ENCODE measurements around the gene ADH1C.
"Not testable (repeated sequence)": the region's sequence is repeated elsewhere in the genome, so short reads cannot be mapped to it uniquely, and the experiment has no call there.

The ADH1C gene

DNA sequence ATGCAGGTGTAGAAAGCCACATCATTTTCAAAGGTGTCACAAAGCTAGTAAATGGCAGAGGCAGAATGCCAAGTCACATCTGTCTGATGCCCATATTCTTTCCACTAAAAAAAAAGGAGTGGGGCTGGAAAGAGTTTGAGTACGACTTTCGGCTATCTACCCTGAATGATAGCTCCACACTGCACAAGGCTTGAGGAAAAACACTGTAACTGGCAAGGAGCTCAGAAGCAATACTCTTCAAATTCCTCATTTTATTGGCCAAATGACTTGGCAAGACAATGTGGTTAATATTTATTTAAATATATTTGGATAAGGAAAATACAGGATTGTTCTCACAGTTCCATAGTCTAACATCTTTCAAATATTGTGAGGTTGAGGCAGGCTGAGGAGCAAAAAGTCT is 5.4 kb upstream of the ADH1C start:
- no peak for DNase-seq

DNA sequence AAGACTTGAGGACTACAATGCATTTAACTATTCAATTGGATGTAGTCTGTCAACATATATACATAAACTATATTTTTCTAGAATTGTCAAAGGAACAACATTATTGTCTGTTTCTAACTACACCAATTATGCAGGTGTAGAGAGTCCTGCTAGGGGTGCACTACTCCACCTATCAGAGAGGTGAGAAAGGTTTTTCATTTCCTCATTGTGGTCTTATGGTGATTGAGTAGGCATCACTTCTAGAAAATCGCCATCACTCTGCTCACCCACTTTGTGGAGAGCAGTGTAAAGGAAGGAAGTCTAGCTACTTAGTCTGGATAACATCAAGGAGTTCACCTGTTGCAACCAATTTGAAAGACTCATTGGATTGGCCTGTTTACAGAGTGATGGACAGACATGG is 4.4 kb upstream of the ADH1C start:
- DNase-seq = no peak

DNA sequence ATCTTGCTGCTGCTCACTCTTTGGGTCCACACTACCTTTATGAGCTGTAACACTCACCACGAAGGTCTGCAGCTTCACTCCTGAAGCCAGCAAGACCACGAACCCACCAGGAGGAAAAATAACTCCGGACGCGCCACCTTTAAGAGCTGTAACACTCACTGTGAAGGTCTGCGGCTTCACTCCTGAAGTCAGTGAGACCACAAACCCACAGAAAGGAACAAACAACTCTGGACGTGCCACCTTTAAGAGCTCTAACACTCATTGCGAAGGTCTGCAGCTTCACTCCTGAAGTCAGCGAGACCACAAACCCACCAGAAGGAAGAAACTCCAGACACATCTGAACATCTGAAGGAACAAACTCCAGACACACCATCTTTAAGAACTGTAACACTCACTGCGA is 3.6 kb upstream of the ADH1C start:
- DNase-seq = not testable (repeated sequence)

DNA sequence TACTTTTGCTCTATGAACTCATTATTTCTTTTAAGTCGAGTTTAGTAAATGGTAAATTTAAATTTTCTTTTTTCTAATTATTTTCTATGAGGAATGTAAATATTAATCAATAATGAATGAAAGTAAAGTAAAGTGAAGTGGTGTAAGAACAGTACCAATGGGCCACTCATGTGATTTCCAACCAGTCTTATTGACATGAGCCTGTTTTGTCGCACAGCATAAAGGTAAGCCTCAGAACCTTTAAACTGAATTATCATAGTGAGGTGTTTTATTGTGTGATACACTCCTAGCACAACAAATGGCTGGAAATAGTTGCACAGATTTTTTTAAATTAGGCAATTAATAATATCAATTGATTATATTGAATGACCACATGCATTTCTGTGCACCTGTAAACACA is 1.1 kb downstream of the ADH1C start:
- no peak for DNase-seq

DNA sequence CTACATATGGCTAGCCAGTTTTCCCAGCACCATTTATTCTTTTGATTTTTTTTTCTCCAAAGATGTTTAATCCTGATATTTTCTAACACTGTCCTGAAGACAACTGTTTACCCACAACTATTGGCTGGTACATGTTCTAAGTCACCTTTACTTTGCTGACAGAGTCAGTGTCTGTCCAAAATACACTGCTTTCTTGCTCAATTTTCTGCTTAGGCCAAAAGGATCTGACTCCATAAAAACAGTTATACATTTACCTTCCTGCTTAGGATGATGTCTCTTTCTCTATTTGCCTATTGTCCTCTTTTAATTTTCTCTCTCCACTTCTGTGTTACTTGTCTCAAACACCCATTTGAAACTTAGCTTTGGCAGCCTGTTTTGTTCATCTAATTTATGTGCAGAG is 3.2 kb downstream of the ADH1C start:
- DNase-seq = no peak

DNA sequence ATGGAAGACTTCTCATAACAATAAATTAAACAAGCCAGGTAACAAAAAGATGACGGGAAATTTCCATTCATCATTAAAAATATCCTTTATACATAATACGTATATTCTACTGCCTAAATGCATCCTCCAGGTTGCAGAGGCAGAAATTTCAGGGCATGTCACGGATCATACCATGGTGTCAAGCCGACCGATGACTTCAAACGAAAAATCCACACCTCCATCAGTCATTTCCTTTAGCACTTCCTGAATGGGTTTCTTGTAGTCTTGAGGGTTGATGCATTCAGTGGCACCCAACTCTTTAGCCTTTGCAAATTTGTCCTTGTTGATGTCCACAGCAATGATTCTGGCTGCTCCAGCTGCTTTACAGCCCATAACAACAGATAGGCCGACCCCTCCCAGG is 9.9 kb downstream of the ADH1C start:
- not testable (repeated sequence) for DNase-seq

DNA sequence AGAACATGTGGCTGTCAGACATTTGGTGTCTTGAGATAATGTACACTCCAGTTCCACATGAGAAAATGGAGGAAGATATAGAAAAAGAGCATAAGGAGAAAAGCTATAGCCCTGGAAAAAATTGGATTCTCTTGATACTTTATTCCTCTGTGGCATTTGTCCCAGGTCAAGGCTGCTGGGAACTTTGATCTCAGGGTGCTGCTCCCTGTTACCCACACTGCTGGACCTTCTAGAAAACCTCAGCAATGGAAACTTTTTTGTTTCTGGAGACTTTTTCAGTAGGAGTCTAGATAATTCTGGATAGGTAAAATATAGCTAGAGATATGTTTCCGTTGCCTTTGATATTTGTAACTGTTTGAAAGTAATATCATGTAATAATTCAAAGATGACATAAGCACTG is 11.1 kb downstream of the ADH1C start:
- no peak for DNase-seq

DNA sequence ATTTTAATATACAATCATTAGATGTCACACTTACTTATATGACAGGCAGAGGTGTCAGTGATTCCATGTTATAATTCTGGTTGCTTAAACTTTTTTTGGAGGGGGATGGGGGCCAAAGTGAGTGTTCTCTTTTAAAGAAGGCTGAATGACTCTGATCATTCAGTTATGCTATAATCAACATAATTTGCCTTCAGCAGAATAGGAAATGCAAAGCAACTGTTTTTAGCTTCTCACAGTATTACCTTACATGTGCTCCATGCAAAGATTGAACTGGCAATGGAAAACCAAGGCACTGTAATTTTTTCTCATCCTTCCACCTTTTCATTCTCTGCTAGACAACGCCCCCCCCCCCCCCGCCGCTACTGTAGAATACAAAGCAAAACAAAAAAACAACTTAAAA is 13.4 kb downstream of the ADH1C start:
- DNase-seq = no peak

DNA sequence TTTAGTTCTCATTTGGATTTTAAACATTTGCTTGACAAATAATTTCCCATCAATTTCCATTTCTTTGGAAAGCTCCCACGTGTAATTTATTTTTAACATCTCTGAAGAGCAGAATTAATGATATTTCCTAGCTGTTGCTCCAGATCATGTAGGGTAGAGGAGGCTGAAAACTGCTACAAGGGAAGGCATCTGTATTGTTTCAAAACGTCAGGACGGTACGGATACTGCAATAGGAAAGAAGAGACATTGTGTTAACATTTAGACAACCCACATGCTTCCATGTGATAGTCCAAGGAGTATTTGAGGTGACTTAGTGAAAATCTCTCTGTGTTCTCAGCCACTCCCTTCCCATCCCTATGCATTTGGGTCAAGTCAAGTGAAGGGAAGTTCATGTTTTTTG is 16.0 kb downstream of the ADH1C start:
- no peak for DNase-seq

DNA sequence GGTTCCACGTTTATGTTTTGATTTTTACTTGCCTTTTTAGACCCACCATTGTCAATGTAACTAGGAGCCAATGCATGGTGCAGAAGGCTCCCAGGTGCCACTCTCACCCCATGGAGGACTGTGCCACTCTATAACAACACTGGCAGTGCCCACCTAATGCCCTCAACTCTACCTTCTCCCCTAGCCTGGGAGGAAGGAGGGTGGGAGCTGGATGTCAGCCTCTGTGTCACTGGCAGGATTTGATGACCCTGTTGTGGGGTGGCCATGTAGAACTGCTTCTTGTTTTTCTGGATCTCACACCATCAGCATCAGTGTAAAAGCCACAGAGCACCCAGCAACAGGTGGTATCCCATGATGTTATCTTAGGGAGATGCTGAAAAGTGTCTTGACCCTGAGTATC is 17.7 kb downstream of the ADH1C start:
- DNase-seq = no peak

DNA sequence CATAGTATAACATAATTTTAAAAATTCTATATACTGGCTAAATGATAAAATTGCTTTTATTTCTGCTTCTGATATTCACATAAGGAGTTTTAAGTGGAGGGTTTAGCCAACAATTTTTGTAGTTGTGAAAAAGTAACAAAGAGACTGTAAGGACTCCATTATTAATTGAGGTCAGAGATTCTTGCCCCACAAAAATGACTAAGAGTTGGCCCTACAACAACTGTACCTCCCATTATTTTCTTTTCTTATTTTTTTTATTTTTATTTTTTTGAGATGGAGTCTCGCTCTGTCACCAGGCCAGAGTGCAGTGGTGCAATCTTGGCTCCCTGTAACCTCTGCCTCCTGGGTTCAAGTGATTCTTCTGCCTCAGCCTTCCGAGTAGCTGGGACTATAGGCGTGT is 21.9 kb downstream of the ADH1C start:
- DNase-seq = no peak

DNA sequence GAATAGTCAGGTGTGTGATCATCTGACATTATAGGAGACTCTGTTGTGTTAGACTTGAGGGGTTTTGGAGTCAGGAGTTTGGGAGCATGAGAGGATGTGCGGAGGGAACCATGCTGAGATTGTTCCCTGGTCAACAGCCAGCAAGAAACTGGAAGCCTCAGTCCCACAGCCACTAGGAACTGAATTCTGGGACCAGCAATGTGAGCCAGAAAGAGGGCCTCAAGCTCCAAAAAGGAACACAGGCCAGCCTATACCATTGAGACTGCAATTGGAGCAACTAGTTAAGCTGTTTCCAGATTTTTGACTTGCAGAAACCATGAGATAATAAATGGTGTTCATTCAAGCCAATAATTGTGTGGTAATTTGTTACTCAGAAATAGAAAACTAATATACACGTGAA is 22.7 kb downstream of the ADH1C start:
- DNase-seq = no peak

DNA sequence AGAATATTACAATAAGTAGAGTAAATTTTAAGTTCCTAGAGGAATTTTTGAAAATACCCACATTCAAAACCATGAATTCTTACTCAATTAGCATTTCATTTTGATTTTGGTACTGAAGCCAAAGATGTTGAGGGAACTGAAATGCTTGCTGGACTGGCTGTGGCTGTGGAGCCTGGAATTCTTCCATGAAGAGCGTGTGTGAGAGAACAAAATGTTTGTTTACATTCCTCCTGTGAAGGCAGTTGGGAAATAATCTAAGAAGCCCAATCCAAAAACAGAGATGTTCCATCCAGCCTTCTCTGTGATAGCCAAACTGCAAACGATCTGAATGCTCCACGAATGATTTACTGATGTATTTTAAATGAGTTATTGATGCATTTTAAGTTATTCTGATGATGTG is 27.6 kb downstream of the ADH1C start:
- DNase-seq = no peak

DNA sequence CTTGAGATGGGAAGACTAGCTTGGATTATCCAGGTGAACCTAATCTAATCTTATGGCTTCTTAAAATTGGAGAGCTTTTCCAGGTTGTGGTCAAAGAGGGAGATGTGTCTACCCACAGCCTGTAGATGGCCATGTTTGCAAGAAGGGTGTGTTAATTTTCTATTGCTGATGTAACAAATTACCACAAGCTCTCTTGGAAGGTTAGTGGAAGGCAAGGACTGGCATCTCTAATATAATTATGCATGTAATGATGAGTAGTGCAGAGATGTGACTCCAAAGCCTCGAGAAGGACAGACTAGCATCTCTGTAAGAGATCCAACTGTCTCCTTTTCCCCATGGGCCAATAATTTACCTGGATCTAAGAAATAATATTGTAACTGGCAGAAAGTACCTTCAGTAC is 28.2 kb downstream of the ADH1C start:
- no peak for DNase-seq

DNA sequence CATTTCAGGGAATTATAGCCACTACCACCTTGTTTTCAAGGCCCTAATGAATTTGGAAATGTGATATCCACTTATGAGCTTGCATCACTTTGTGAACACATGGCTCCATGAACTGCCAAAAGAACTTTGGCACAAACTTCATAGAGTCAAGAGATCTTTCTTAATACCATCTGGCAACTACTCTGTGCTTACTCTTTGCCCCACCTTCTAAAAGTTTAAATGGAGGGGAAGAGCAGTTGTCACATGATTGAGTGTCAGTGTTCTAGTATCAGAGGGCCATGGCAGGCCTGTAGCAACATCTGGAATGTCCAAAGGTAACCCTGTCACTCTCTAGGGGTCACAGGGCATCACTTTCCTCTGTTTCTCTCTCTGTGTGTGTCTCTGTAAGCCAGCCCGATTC is 28.8 kb downstream of the ADH1C start:
- no peak for DNase-seq

DNA sequence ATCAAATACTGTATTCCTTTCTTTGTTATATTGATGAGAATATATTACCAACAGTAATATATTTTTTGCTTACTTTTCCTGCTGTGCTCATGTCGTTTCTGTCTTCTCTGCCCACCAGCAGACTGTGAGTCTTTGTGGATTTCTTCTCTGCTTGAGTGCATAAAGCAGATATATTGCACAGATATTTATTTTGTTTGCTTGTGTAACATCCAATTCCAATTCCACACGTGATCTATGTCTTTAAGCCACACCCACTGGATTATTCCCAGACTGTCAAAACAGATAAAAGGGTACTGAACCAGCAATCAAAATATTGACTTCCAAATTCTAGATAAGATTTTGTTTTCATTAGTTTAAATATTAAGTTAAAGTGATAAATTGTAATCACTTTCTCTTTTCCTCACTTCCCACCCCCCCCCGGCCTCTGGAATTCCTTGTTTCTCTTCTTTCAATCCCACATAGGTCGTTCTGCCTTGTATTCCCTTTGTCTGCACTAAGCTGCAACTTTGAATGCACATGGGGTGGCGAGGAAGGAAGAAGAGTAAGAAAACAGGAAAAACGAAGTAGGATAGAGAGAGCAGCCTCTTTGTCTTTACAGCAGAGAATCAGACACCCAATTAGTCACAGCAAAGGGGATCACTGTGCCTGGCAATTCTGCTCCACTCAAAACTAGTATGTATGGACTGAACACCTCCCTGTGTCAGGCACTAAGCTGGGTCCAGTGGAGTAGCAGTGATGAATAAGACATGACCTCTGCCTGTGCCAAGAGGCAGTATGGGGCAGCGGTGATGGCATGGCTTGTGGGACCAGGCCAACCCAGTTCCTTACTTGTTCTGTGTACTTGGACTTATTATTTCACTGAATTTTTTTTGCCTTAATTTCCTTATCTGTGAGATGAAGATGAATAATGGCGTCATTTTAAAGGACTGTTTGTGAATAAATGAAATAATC is 31.0 kb downstream of the ADH1C start, which contains the start of gene ADH1B:
Gene ADH1B, minus strand, starts transcription at position 161 of the 951 bp plus-strand sequence. Its CDS starts 70 bp downstream, at position 91.
- no peak for DNase-seq

DNA sequence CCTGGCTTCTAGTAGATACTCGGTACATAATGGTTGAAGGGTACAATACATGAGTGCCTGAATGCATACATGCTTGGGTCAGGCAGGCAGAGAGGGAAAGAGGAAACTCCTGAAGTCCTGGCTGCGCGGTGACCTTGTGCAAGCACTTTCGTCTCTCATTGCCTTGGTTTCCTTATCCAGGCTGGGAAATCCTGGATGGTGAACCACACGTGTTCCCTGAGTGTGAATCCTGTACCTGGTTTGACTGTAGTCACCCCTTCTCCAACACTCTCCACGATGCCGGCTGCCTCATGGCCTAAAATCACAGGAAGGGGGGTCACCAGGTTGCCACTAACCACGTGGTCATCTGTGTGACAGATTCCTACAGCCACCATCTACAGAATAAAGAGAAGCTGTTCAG is 34.7 kb downstream of the ADH1C start:
- not testable (repeated sequence) for DNase-seq

DNA sequence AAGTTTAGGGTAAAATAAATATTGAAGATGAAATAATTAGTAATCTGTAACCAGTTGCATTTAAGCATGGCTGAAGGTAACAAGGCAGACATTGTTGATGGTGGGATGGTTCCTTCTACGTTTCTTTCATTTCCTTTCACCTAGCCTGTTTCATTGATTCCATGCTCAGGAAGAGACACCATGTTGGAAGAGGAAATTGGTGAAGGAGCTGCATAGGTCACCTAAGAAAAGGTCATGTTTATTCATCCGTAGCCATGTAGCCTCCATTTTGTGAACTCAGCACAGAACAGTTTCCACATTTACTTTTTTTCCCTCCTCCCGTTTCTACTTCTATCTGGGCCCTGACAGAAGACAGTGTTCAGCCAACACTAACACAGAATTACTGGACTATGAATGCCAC is 35.2 kb downstream of the ADH1C start:
- no peak for DNase-seq

DNA sequence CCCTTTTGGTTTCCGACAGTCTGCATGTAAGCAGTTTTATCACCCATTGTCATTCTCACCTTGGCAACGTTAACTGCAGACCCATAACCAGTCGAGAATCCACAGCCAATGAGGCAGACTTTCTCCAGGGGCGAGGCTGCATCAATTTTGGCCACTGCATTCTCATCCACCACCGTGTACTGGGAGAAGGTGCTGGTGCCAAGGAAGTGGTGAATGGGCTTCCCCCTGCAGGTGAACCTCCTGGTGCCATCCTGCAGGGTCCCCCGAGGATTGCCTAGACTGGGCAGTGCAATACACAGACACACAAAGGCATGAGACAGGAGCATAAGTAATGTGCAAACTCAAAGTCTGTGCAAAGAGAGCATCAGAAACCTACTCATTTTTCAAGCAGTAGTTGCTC is 36.7 kb downstream of the ADH1C start:
- DNase-seq = no peak

DNA sequence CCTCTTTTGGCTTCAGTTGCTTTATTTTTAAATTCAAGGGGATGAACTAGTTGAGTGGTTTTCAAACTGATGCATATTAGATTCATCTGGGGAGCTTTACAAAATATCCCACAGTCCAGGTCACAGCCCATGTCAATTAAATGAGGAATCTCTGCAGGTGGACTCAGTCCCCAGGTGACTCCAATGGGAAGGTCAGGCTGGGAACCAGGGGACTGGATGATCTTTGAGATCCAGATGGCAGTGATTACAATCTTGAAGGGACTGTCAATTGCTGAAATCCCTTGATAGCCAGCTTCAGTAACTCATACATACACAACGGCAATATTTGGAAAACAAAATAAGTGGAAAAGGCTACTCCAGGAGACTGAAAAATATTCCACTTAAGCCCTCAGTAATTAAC is 38.3 kb downstream of the ADH1C start:
- no peak for DNase-seq

DNA sequence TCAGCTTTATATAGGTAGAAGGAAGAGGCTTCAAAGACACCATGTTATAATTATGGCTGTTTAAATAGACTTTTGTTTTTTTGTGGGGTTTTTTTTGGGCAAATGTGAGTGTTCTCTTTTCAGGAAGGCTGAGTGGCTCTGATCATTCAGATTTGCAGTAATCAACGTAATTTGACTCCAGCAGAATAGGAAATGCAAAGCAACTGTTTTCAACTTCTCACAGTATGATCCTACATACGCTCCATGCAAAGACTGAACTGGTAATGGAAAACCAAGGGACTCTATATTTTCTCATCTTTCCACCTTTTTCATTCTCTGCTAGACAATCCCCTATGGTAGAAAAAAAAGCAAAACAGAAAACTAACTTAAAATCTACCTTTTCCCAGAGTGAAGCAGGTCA is 42.2 kb downstream of the ADH1C start:
- DNase-seq = no peak

DNA sequence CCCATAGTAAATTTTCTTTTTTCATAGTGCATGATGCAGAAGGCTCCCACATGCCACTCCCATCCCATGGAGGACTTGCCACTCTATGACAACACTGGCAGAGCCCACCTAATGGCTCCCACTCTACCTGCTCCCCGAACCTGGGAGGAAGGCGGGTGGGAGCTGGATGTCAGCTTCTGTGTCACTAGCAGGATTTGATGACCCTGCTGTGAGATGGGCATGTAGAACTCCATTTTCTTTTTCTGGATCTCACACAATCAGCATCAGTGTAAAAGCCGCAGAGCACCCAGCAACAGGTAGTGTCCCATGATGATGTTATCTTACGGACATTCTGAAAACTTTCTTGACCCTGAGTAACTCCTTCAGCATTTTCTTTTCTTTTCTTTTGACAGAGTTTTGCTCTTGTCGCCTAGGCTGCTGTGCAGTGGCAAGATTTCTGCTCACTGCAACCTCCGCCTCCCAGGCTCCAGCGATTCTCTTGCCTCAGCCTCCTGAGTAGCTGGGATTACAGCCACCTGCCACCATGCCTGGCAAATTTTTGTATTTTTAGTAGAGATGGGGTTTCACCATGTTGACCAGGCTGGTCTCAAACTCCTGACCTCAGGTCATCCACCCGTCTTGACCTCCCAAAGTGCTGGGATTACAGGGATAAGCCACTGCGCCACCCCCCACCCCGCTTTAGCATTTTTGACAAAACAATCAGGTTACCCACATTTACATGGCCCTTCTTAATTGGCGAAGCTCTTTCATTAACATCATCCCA is 46.7 kb downstream of the ADH1C start:
- DNase-seq = no peak

DNA sequence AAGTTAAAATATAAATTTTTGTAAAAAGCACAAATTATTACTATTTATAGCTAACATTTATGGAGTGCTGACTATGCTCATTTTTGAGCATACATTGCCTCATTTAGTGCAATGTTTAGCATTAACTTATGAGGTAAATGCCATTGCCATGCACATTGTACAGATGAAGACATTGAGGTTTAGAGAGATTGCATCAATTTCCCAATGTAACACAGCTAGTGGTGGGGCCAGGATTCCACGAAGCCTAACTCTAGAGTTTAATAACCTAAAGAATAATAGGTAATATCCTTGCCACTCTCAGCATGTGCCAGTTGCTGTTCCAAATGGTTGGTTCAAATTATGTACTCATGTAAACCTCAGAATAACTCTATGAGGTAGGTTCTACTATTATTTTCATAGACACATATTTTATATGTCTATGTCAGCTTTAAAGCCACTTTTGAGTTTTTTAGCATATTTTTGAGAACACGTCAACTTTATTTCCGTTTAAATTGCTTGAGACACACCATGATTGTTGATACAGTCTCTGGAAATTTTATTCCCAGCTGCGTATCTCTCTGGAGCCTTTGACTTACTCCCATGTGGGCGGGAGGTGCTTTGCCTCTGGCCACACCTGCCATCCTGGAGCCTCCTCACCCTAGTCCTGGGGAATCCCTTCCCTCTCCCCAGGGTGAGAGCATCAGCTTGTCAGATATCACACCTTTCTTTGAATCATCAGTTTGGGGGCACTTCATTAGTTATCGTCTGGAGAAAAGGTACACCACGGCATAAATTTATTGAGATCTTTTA is 51.0 kb downstream of the ADH1C start:
- no peak for DNase-seq
